GM21528 (cell line): Measurements from ENCODE around the gene GTF2B.
"Not testable (repeated sequence)": the region's sequence is repeated elsewhere in the genome, so short reads cannot be mapped to it uniquely, and the experiment has no call there.

ENCODE experiments used
- ATAC-seq: cut with Tn5 transposase; IDR thresholded peaks from one replicate; pipeline ENCODE4 v1.9.1; 2021; ENCODE audit warnings: mild to moderate bottlenecking, moderate library complexity; ENCODE audit not compliant: unreplicated experiment, low FRiP score

GTF2B gene

GRCh38 chr1:88888750-88889149, 2.6 kb downstream of the GTF2B start:
- no peak for ATAC-seq

- ATAC-seq = no peak
These were observed 5.4 kb downstream of the GTF2B start for GRCh38 chr1:88885933-88886332.

GRCh38 chr1:88883156-88883555, 8.2 kb downstream of the GTF2B start:
- ATAC-seq = no peak

GRCh38 chr1:88880717-88881116, 10.7 kb downstream of the GTF2B start:
- not testable (repeated sequence) for ATAC-seq

GRCh38 chr1:88878731-88879130, 12.6 kb downstream of the GTF2B start:
- ATAC-seq = no peak

- ATAC-seq = no peak
These were observed 13.5 kb downstream of the GTF2B start for GRCh38 chr1:88877911-88878310.

- ATAC-seq = no peak
These were observed 14.0 kb downstream of the GTF2B start for GRCh38 chr1:88877382-88877825.

GRCh38 chr1:88876573-88877365, 14.6 kb downstream of the GTF2B start:
- no peak for ATAC-seq

- ATAC-seq = no peak
These were observed 15.8 kb downstream of the GTF2B start for GRCh38 chr1:88875595-88875994.

GRCh38 chr1:88873737-88874349, 17.5 kb downstream of the GTF2B start:
- no peak for ATAC-seq

GRCh38 chr1:88869644-88870043, 21.7 kb downstream of the GTF2B start:
- ATAC-seq = not testable (repeated sequence)

- ATAC-seq = no peak
These were observed 23.4 kb downstream of the GTF2B start for GRCh38 chr1:88867743-88868521.

- no peak for ATAC-seq
These were observed 39.9 kb downstream of the GTF2B start for GRCh38 chr1:88851303-88852063.

- no peak for ATAC-seq
These were observed 43.7 kb downstream of the GTF2B start for GRCh38 chr1:88847643-88848042.

GRCh38 chr1:88825721-88826120, 65.6 kb downstream of the GTF2B start:
- no peak for ATAC-seq

GRCh38 chr1:88819642-88820041, 71.7 kb downstream of the GTF2B start:
- not testable (repeated sequence) for ATAC-seq

GRCh38 chr1:88813471-88813870, 77.9 kb downstream of the GTF2B start:
- ATAC-seq = no peak

- no peak for ATAC-seq
These were observed 79.0 kb downstream of the GTF2B start for GRCh38 chr1:88812366-88812765.

GRCh38 chr1:88803444-88803843, 87.9 kb downstream of the GTF2B start:
- no peak for ATAC-seq

GRCh38 chr1:88802950-88803349, 88.4 kb downstream of the GTF2B start:
- no peak for ATAC-seq
